HFFc6 (cell line): ENCODE data around the gene MCF2L. TPM values are rescaled to one million over a fixed set of nuclear protein-coding genes. Genes with fewer than 3 reads are reported as not detected.

Source experiments
- DNase-seq: peaks from one replicate; pipeline ENCODE4 v3.0.0-alpha.2; 2018
- H3K27ac Mint-ChIP-seq: 2 replicates; pipeline ENCODE4 v1.8.0; 2020; ENCODE audit warnings: mild to moderate bottlenecking, mixed read lengths
- H3K27me3 Mint-ChIP-seq: 2 replicates; pipeline ENCODE4 v1.8.0; 2021; ENCODE audit warnings: mild to moderate bottlenecking, moderate library complexity, mixed read lengths; ENCODE audit not compliant: insufficient read depth
- H3K36me3 Mint-ChIP-seq: 2 replicates; pipeline ENCODE4 v1.8.0; 2021; ENCODE audit warnings: low read depth, mixed read lengths
- H3K4me1 Mint-ChIP-seq: 2 replicates; pipeline ENCODE4 v1.8.0; 2020; ENCODE audit warnings: low read depth, mixed read lengths
- H3K4me3 Mint-ChIP-seq: 2 replicates; pipeline ENCODE4 v1.8.0; 2020; ENCODE audit warnings: mild to moderate bottlenecking, moderate library complexity, mixed read lengths
- H3K9me3 Mint-ChIP-seq: 2 replicates; pipeline ENCODE4 v1.8.0; 2020; ENCODE audit warnings: mild to moderate bottlenecking, mixed read lengths
- total RNA-seq, 6 experiments: library from RNA; stranded (reverse); fragmentation: NEBNext Ultra II Directional; extraction: Animal tissue kit (Norgen Biotek cat#: 25700); gene quantifications; 2 replicates in 1 of 6; 3 replicates in 5 of 6; pipeline ENCODE4 v1.2.3, GENCODE V29; 2021
- TF ChIP-seq, protein P1 (sequence below): fragments of 200-600 bp; sonication (generic); IDR thresholded peaks from 2 replicates; pipeline ENCODE4 v1.5.0; 2021; ENCODE audit warnings: antibody characterized with exemption, mild to moderate bottlenecking

Gene MCF2L
- total RNA-seq, 6 experiments from 2014 or later, result not detected

DNA sequence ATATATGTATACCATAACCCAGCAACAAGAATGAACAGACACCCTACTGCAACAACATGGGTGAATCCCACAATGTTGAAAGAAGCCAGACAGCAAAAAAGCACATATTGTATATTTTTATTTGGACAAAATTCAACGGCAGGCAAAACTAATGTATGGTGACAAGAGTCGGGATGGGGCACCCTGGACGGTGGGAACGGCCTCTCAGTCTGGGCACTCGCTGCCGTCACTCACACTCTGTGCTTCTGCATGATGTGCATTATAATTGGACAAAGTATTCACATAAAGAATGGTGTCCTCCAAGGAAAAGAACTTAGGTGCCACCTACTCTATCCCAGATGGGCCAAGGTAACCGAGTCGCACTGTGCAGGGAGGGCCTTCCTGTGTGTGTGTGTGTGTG, 71.0 kb downstream of the MCF2L start:
- DNase-seq, result no peak

DNA sequence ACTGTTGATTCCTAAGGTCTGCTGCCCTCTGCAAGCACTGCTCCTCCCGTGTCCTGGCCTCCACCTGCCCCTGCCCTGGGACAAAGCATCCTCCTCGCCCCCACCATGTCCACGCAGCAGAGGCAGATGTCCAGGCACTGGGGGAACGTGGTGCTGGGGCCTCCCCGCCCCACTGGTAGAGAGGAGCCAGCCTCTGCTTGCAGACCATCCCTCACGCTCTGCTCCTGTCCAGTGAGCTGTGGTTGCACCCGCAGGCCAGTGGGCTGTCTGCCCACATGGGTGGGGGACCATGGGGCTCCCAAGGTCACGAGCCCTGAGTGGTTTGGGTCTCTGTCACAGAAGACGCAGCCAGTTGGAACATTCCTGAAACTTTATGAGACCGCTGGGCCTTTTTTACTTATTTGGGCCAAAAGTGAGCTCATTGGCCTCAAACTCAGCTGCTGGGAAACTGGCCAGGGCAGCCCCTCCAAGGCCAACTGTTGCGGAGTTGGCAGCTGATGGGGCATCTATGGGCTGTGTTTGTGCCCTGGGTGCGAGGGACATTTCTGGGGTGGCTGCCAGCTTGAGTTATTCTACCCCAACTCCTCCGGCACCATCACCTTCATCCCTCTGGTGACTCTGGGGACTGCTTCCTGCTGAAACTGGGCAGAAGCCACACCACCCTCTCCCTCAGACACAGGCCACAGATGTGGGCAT, 71.7 kb downstream of the MCF2L start:
- H3K27ac Mint-ChIP-seq, result no peak overlapping the region
- H3K4me3 Mint-ChIP-seq, result no peak overlapping the region
- TF ChIP-seq, protein P1, sequence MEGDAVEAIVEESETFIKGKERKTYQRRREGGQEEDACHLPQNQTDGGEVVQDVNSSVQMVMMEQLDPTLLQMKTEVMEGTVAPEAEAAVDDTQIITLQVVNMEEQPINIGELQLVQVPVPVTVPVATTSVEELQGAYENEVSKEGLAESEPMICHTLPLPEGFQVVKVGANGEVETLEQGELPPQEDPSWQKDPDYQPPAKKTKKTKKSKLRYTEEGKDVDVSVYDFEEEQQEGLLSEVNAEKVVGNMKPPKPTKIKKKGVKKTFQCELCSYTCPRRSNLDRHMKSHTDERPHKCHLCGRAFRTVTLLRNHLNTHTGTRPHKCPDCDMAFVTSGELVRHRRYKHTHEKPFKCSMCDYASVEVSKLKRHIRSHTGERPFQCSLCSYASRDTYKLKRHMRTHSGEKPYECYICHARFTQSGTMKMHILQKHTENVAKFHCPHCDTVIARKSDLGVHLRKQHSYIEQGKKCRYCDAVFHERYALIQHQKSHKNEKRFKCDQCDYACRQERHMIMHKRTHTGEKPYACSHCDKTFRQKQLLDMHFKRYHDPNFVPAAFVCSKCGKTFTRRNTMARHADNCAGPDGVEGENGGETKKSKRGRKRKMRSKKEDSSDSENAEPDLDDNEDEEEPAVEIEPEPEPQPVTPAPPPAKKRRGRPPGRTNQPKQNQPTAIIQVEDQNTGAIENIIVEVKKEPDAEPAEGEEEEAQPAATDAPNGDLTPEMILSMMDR, result no peak
- peaks cover 42% of the 10 kb centered on the region for H3K27me3 Mint-ChIP-seq
- no peaks in the 10 kb centered on the region for H3K36me3 Mint-ChIP-seq
- H3K4me1 Mint-ChIP-seq, result no peaks in the 10 kb centered on the region; the same call in 1 of the 2 replicates
- H3K9me3 Mint-ChIP-seq, result no peaks in the 10 kb centered on the region
- DNase-seq, result no peak

More for the DNA sequence above, 71.0 kb downstream of the MCF2L start:
- peaks cover 40% of the 10 kb centered on the region for H3K27me3 Mint-ChIP-seq
- no peak overlapping the region for H3K4me3 Mint-ChIP-seq
- no peaks in the 10 kb centered on the region for H3K9me3 Mint-ChIP-seq
- peaks cover 7% of the 10 kb centered on the region for H3K4me1 Mint-ChIP-seq
- TF ChIP-seq, protein P1, result no peak
- H3K36me3 Mint-ChIP-seq, result no peaks in the 10 kb centered on the region
- no peak overlapping the region for H3K27ac Mint-ChIP-seq

DNA sequence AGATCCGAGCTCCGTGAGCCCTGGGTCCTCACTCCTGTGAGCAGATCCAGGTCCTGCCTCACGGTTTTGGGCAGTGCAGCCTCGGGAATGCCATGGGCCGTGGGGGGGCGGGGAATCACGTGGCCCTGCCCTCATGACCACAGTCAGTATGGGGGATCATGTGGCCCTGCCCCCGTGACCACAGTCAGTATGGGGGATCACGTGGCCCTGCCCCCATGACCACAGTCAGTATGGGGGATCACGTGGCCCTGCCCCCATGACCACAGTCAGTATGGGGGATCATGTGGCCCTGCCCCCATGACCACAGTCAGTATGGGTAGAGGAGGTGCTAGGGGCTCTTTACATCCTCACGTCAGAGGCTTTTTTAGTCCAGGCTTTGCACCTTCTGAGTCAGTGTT, 72.3 kb downstream of the MCF2L start:
- Mint-ChIP-seq H3K36me3 (no peaks in the 10 kb centered on the region), H3K4me3 (no peak overlapping the region), H3K27me3 (peaks cover 45% of the 10 kb centered on the region), H3K27ac (no peak overlapping the region), H3K9me3 (no peaks in the 10 kb centered on the region), H3K4me1 (no peaks in the 10 kb centered on the region)
- DNase-seq, result no peak
- TF ChIP-seq, protein P1, result no peak

DNA sequence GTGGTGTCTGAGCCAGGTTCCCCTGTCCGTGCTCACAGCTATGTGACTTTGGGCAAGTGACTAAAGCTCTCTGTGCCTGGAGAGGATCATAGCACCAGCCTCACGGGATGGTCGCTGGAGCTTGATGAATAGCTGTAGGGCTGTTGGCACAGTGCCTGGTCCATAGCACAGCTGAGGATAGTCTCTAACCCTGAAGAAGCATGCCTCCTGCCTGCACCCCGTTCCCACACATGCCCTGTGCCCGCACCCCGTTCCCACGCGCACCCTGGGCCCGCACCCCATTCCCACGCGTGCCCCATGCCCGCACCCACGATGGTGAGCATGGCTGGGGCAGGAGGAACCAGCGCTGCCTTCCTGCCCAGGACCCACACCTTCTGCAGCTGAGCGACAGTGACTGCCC, 72.9 kb downstream of the MCF2L start:
- Mint-ChIP-seq H3K9me3 (no peaks in the 10 kb centered on the region), H3K4me1 (no peaks in the 10 kb centered on the region), H3K4me3 (no peak overlapping the region), H3K36me3 (no peaks in the 10 kb centered on the region), H3K27ac (no peak overlapping the region), H3K27me3 (peaks cover 51% of the 10 kb centered on the region)
- TF ChIP-seq, protein P1, result no peak
- DNase-seq, result no peak

DNA sequence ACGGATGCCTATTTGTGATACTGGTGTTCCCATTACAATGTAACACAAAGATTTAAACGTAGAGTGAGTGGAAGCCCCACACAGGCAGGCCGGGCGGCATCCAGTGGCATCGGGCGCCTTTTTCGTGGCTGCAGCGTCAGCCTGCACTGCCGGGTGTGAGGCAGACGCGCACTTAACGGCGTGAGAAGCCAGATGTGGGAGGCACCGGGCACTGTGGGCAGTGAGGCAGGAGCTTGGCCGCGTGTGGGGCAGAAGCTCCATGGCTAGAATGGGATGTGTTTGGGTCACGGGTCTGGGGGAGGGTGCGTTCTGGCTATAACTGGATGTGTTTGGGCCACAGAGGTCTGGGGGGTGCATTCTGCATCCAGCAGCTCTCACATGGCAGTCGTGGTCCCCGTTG, 73.4 kb downstream of the MCF2L start:
- Mint-ChIP-seq H3K4me1 (no peaks in the 10 kb centered on the region), H3K36me3 (no peaks in the 10 kb centered on the region), H3K9me3 (no peaks in the 10 kb centered on the region), H3K4me3 (no peak overlapping the region), H3K27ac (no peak overlapping the region), H3K27me3 (peaks cover 51% of the 10 kb centered on the region)
- no peak for DNase-seq
- TF ChIP-seq, protein P1, result no peak
